ENCODE results near the gene GABPA.

The GABPA gene

GRCh38 chr21:25811186-25811585, 76.4 kb downstream of the GABPA start:
- no peak for DNase-seq (ENCODE audit: low spot score)

- DNase-seq (ENCODE audit: low spot score) = no peak
These were observed 79.1 kb downstream of the GABPA start for GRCh38 chr21:25813917-25814316.

- DNase-seq (ENCODE audit: low spot score) = no peak
These were observed 83.3 kb downstream of the GABPA start for GRCh38 chr21:25818121-25818520.

DNA sequence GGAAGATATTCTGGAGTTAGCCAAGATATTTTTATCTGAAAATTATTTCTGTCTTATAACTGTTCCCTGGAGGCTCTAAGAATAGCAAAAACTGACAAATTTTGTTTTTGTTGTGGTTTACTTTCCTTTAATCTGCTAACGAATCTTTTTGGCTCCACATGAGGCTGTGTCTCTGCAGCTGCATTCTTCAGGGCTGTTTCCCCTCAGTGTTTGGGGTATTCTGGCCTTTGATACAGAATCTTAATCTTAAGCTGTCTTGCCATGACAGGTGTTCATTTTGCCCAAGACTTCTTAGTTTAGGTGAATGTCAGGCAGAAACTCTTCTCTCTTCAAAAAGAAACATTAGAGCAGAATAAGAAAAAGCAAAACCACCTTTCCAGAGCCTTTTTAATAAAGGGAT, 83.8 kb downstream of the GABPA start:
- DNase-seq (ENCODE audit: low spot score) = no peak

Data from left forelimb (tissue), 1 donor.